Stomach (tissue), 9 donors: ENCODE measurements around the gene ACVRL1. TPM values are rescaled to one million over a fixed set of nuclear protein-coding genes. Genes with fewer than 3 reads are reported as not detected.

Source experiments
- DNase-seq, 2 donors: peaks; one replicate each; pipeline versions ENCODE4 v3.0.0 to v3.0.0-alpha.2; 2013 to 2019
- H3K27ac ChIP-seq, 5 donors: fragments of 200-600 bp in 4 of 5; sonication (generic) in 4 of 5; one replicate each; pipeline ENCODE4 v1.5.1; 2013 to 2019; ENCODE audit warnings: mild to moderate bottlenecking in 1 of 5, moderate library complexity in 1 of 5
- H3K27me3 ChIP-seq, 3 donors: fragments of 200-600 bp; sonication (generic); one replicate each; pipeline ENCODE4 v1.5.1; 2017 to 2019; ENCODE audit warnings: mixed run types in 1 of 3
- H3K36me3 ChIP-seq, 4 donors: fragments of 200-600 bp; sonication (generic); 1 replicate in 3 of 4; 2 replicates in 1 of 4; pipeline ENCODE4 v1.5.1; 2016 to 2019
- H3K4me1 ChIP-seq, 4 donors: fragments of 200-600 bp; sonication (generic); one replicate each; pipeline ENCODE4 v1.5.1; 2016 to 2019
- H3K4me3 ChIP-seq, 4 donors: fragments of 200-600 bp; sonication (generic) in 3 of 4; one replicate each; pipeline ENCODE4 v1.5.1; 2016 to 2019; ENCODE audit warnings: mild to moderate bottlenecking in 1 of 4
- H3K9me3 ChIP-seq, 4 donors: fragments of 200-600 bp; sonication (generic); one replicate each; pipeline ENCODE4 v1.5.1; 2016 to 2019
- CTCF ChIP-seq, 7 experiments: fragments of 450-650 bp in 4 of 7; fragments of 200-600 bp in 3 of 7; sonication (generic) in 3 of 7; IDR thresholded peaks; one replicate each; pipeline ENCODE4 v1.5.1; 2016 to 2019; ENCODE audit warnings: antibody characterized with exemption in 7 of 7, control low read depth in 2 of 7, mild to moderate bottlenecking in 1 of 7
- EP300 ChIP-seq: sonication (generic); formaldehyde crosslinking; IDR thresholded peaks from one replicate; pipeline ENCODE4 v1.6.1; 2017; ENCODE audit warnings: antibody characterized with exemption
- POLR2A ChIP-seq, 4 donors: fragments of 450-650 bp; IDR thresholded peaks; one replicate each; pipeline ENCODE4 v1.6.1; 2016; ENCODE audit warnings: antibody characterized with exemption in 4 of 4, control low read depth in 2 of 4, mild to moderate bottlenecking in 1 of 4, moderate library complexity in 1 of 4
- POLR2AphosphoS5 ChIP-seq, 3 donors: sonication (generic); formaldehyde crosslinking; IDR thresholded peaks; one replicate each; pipeline ENCODE4 v1.6.1; 2016; ENCODE audit warnings: antibody characterized with exemption in 3 of 3
- WGBS, 5 donors: extraction: QIAGEN DNeasy Blood & Tissue Kit in 3 of 5; methylation state at CpG; one replicate each; pipeline versions ENCODE4 v1.1.5 to v1.1.7; 2013 to 2018; 5-methylcytosine and 5-hydroxymethylcytosine counted together
- intact Hi-C: fragments of 100-400 bp; cut with DNase I; formaldehyde crosslinking; loops from one replicate; pipeline ENCODE4 v1.15.1; 2023; ENCODE audit warnings: low total_unique reads
- polyA plus RNA-seq, 3 donors: library from polyadenylated mRNA; stranded (reverse); fragments of 200-250 nt; gene quantifications; one replicate each; pipeline ENCODE4 v1.2.3, GENCODE V29; 2013
- total RNA-seq, 5 donors: library from RNA; depleted of rRNA; stranded (reverse); fragments of >200 nt; gene quantifications; one replicate each; pipeline versions ENCODE4 v1.1.0 to v1.2.3, GENCODE V29; 2014 to 2016
- donor health status: healthy with polysubstance abuse.
- donor health status: Bipolar disorder and iron deficiency.
- donor health status: healthy.

Gene ACVRL1
- total and polyA plus RNA-seq, 8 donors = 11.0 to 117 (median 45.4) TPM

DNA sequence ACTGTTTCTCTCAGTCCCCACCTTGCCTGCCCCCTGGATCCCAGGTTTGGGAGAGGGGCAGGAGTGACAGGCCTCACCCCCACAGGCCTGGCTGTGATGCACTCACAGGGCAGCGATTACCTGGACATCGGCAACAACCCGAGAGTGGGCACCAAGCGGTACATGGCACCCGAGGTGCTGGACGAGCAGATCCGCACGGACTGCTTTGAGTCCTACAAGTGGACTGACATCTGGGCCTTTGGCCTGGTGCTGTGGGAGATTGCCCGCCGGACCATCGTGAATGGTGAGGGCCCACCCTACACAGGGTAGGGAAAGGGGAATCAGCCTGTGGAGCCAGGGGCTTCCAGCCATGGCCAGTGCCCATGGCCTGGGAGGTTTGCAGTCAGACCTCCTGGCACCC, 8.6 kb downstream of the ACVRL1 start:
- no peak for DNase-seq
- Histone ChIP-seq H3K9me3 (no peaks in the 10 kb centered on the region), H3K36me3 (peaks cover 0 to 30% (median 20%) of the 10 kb centered on the region in 4 donors), H3K4me3 (no peak overlapping the region), H3K4me1 (peaks cover 23 to 57% (median 49%) of the 10 kb centered on the region in 4 donors), H3K27me3 (peaks cover 0 to 27% (median 0%) of the 10 kb centered on the region in 3 donors), H3K27ac (no peak overlapping the region)
- 88 to 100% (median 96%) methylated on average over 8 to 11 of the region's 11 CpGs for WGBS, 5 donors
- intact Hi-C loops = no loop called here
- TF ChIP-seq CTCF (IDR thresholded peaks at IDR 0.05) (no peak), POLR2A (IDR thresholded peaks at IDR 0.05) (no peak), POLR2AphosphoS5 (IDR thresholded peaks at IDR 0.05) (no peak), EP300 (no peak)

DNA sequence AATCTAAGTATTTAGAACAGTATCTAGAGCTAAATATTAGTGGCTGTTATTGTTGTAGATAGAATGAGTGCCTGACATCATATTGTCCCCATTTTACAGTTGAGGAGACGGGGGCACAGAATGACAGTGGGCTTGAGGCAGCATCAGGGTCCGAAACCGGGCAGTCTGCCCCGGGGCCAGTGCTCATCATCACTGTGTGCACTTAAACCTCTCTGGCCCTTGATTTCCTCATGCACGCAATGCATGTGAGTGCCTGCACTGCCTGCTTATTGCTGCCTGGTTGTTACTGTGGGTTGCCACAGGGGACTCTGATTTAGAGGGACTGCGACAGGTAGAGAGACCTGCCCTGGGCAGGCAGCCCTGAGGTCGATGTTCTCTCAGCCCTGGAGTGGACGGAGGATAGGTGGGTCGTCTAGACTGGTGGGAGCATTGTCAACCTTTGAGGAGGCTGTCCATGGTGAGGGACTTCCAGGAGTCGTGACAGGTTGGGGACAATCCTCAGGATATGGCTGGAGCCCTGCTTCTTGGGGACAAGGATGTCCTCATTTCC, 9.8 kb downstream of the ACVRL1 start:
- TF ChIP-seq EP300 = no peak
- TF ChIP-seq POLR2A (IDR thresholded peaks at IDR 0.05) = no peak
- no peak for TF ChIP-seq CTCF (IDR thresholded peaks at IDR 0.05)
- TF ChIP-seq POLR2AphosphoS5 (IDR thresholded peaks at IDR 0.05) = no peak
- H3K27ac ChIP-seq = peak overlapping the region in 2 of 5 donors; percentile 41 to 62

DNA sequence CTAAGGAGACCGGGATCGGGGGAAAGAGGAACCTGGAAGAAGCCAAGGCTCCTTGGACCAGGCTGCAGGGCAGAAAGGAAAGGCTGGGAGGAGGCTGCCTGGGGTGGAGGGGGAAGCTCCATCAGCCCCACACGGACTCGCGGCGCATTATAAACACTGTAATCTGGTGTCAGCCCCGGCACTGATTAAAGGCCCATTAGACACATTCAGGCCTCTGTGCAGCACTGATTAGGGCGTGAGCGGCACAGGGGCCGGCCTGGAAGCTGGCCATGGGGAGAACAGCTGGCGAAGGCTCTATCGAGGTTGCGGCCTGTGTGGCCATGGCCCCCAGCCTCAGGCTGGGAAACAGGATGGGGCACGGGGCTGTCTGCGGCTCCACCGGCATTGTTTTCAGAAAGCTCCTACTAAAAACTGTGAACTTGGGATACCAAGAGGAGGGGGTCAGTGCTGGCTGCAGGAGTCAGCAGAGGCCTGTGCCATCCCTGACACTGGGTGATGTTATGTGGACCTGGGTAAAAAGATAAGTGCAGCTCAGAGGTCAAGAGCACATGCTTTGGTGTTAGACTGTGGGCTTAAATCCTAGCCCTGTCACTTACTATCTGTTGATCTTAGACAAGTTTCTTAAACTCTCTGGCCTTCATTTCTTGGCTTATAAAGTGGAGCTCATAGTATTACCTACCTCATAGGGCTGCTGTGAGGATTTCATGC, 10.6 kb downstream of the ACVRL1 start:
- TF ChIP-seq EP300 = no peak
- TF ChIP-seq POLR2AphosphoS5 (IDR thresholded peaks at IDR 0.05) = peak in 2 of 3 donors; percentile 22 to 38
- intact Hi-C loops = no loop called here
- H3K4me3 ChIP-seq = peak overlapping the region in 1 of 4 donors; percentile 24
- peak overlapping the region in 3 of 5 donors; percentile 17 to 62 (median 41) for H3K27ac ChIP-seq
- peaks cover 0 to 30% (median 20%) of the 10 kb centered on the region in 4 donors for H3K36me3 ChIP-seq
- H3K27me3 ChIP-seq = peaks cover 0 to 14% (median 0%) of the 10 kb centered on the region in 3 donors
- 8 to 39% (median 33%) methylated on average over 16 of the region's 16 CpGs for WGBS, 5 donors
- peak; percentile 74 to 79 for DNase-seq
- peaks cover 23 to 47% (median 40%) of the 10 kb centered on the region in 4 donors for H3K4me1 ChIP-seq
- no peaks in the 10 kb centered on the region for H3K9me3 ChIP-seq

More for the DNA sequence above, 9.8 kb downstream of the ACVRL1 start:
- H3K27me3 ChIP-seq = peaks cover 0 to 16% (median 0%) of the 10 kb centered on the region in 3 donors
- H3K4me3 ChIP-seq = peak overlapping the region in 1 of 4 donors; percentile 24
- H3K36me3 ChIP-seq = peaks cover 0 to 30% (median 20%) of the 10 kb centered on the region in 4 donors
- H3K4me1 ChIP-seq = peaks cover 23 to 47% (median 40%) of the 10 kb centered on the region in 4 donors
- DNase-seq = no peak
- 57 to 76% (median 61%) methylated on average over 6 to 10 of the region's 10 CpGs for WGBS, 5 donors
- intact Hi-C loops = no loop called here
- no peaks in the 10 kb centered on the region for H3K9me3 ChIP-seq

- Histone ChIP-seq H3K9me3 (no peaks in the 10 kb centered on the region), H3K4me1 (peaks cover 25 to 47% (median 37%) of the 10 kb centered on the region in 4 donors), H3K27me3 (peaks cover 0 to 4% (median 0%) of the 10 kb centered on the region in 3 donors), H3K36me3 (peaks cover 0 to 26% (median 18%) of the 10 kb centered on the region in 4 donors), H3K27ac (no peak overlapping the region), H3K4me3 (no peak overlapping the region)
- intact Hi-C loops = no loop called here
- no peak for DNase-seq
- WGBS, 5 donors = 82 to 97% (median 91%) methylated on average over 2 of the region's 2 CpGs
- TF ChIP-seq CTCF (IDR thresholded peaks at IDR 0.05) = no peak
- no peak for TF ChIP-seq POLR2A (IDR thresholded peaks at IDR 0.05)
- no peak for TF ChIP-seq EP300
- TF ChIP-seq POLR2AphosphoS5 (IDR thresholded peaks at IDR 0.05) = no peak
These were observed 12.7 kb downstream of the ACVRL1 start for GRCh38 chr12:51920046-51920445.
